ENCODE data around the gene ARL6IP4. TPM values are rescaled to one million over a fixed set of nuclear protein-coding genes. Genes with fewer than 3 reads are reported as not detected.
A peak's percentile ranks its signal among the peaks of the same experiment; 100 is the strongest.

ARL6IP4 gene
- total RNA-seq, 1 donor from 2014 or later: 150 TPM

GRCh38 chr12:122949405-122949804, 31.1 kb upstream of the ARL6IP4 start:
- Mint-ChIP-seq H3K27ac (no peak overlapping the region), H3K4me1 (peaks cover 20% of the 10 kb centered on the region), H3K4me3 (no peak overlapping the region), H3K36me3 (ENCODE audit: low read depth) (no peaks in the 10 kb centered on the region), H3K27me3 (peaks cover 2% of the 10 kb centered on the region), H3K9me3 (no peaks in the 10 kb centered on the region)
- no peak for DNase-seq
- intact Hi-C loops (cut with micrococcal nuclease): no loop called here

GRCh38 chr12:122949816-122950675, 30.4 kb upstream of the ARL6IP4 start:
- no peaks in the 10 kb centered on the region for H3K9me3 Mint-ChIP-seq
- H3K27me3 Mint-ChIP-seq: peaks cover 2% of the 10 kb centered on the region
- H3K36me3 Mint-ChIP-seq (ENCODE audit: low read depth): no peaks in the 10 kb centered on the region
- intact Hi-C loops (cut with micrococcal nuclease): no loop called here
- no peak for DNase-seq
- H3K27ac Mint-ChIP-seq: no peak overlapping the region
- no peak overlapping the region for H3K4me3 Mint-ChIP-seq
- H3K4me1 Mint-ChIP-seq: peaks cover 20% of the 10 kb centered on the region

- Mint-ChIP-seq H3K27me3 (no peaks in the 10 kb centered on the region), H3K36me3 (ENCODE audit: low read depth) (no peaks in the 10 kb centered on the region), H3K9me3 (no peaks in the 10 kb centered on the region), H3K4me1 (peaks cover 14% of the 10 kb centered on the region), H3K27ac (no peak overlapping the region), H3K4me3 (no peak overlapping the region)
- no peak for DNase-seq
- intact Hi-C loops (cut with micrococcal nuclease): no loop called here
Measured at GRCh38 chr12:122951406-122951805, 29.1 kb upstream of the ARL6IP4 start.

GRCh38 chr12:122951979-122952892, 28.2 kb upstream of the ARL6IP4 start:
- no peaks in the 10 kb centered on the region for H3K27me3 Mint-ChIP-seq
- no peak overlapping the region for H3K27ac Mint-ChIP-seq
- peak; percentile 92 for DNase-seq
- no peak overlapping the region for H3K4me3 Mint-ChIP-seq
- intact Hi-C loops (cut with micrococcal nuclease): loop anchor here (1.0 kb wide), 2 partner anchors 92 to 159 kb away; no protein-coding TSS in a partner anchor
- H3K36me3 Mint-ChIP-seq (ENCODE audit: low read depth): no peaks in the 10 kb centered on the region
- H3K4me1 Mint-ChIP-seq: peaks cover 6% of the 10 kb centered on the region
- H3K9me3 Mint-ChIP-seq: no peaks in the 10 kb centered on the region

- intact Hi-C loops (cut with micrococcal nuclease): no loop called here
- H3K27me3 Mint-ChIP-seq: no peaks in the 10 kb centered on the region
- no peak for DNase-seq
- H3K27ac Mint-ChIP-seq: no peak overlapping the region
- H3K4me3 Mint-ChIP-seq: no peak overlapping the region
- no peaks in the 10 kb centered on the region for H3K4me1 Mint-ChIP-seq
- H3K9me3 Mint-ChIP-seq: no peaks in the 10 kb centered on the region
- peaks cover 1% of the 10 kb centered on the region for H3K36me3 Mint-ChIP-seq (ENCODE audit: low read depth)
Measured at GRCh38 chr12:122955156-122955555, 25.3 kb upstream of the ARL6IP4 start.

GRCh38 chr12:122956035-122956434, 24.4 kb upstream of the ARL6IP4 start:
- Mint-ChIP-seq H3K4me3 (no peak overlapping the region), H3K36me3 (ENCODE audit: low read depth) (peaks cover 1% of the 10 kb centered on the region), H3K9me3 (no peaks in the 10 kb centered on the region), H3K27me3 (no peaks in the 10 kb centered on the region), H3K4me1 (no peaks in the 10 kb centered on the region), H3K27ac (no peak overlapping the region)
- no peak for DNase-seq
- intact Hi-C loops (cut with micrococcal nuclease): no loop called here

GRCh38 chr12:122958198-122958888, 22.1 kb upstream of the ARL6IP4 start:
- H3K36me3 Mint-ChIP-seq (ENCODE audit: low read depth): peaks cover 1% of the 10 kb centered on the region
- H3K27ac Mint-ChIP-seq: no peak overlapping the region
- no peak for DNase-seq
- no peaks in the 10 kb centered on the region for H3K9me3 Mint-ChIP-seq
- H3K27me3 Mint-ChIP-seq: no peaks in the 10 kb centered on the region
- H3K4me3 Mint-ChIP-seq: no peak overlapping the region
- H3K4me1 Mint-ChIP-seq: no peaks in the 10 kb centered on the region
- intact Hi-C loops (cut with micrococcal nuclease): no loop called here

GRCh38 chr12:122959566-122960192, 20.8 kb upstream of the ARL6IP4 start:
- Mint-ChIP-seq H3K9me3 (no peaks in the 10 kb centered on the region), H3K27ac (no peak overlapping the region), H3K4me1 (no peaks in the 10 kb centered on the region), H3K4me3 (no peak overlapping the region), H3K27me3 (no peaks in the 10 kb centered on the region), H3K36me3 (ENCODE audit: low read depth) (peaks cover 1% of the 10 kb centered on the region)
- no peak for DNase-seq
- intact Hi-C loops (cut with micrococcal nuclease): no loop called here

GRCh38 chr12:122960193-122960569, 20.3 kb upstream of the ARL6IP4 start:
- Mint-ChIP-seq H3K27ac (no peak overlapping the region), H3K36me3 (ENCODE audit: low read depth) (peaks cover 1% of the 10 kb centered on the region), H3K27me3 (no peaks in the 10 kb centered on the region), H3K4me3 (no peak overlapping the region), H3K4me1 (peaks cover 2% of the 10 kb centered on the region), H3K9me3 (no peaks in the 10 kb centered on the region)
- intact Hi-C loops (cut with micrococcal nuclease): no loop called here
- DNase-seq: no peak

GRCh38 chr12:122961531-122962329, 18.8 kb upstream of the ARL6IP4 start:
- Mint-ChIP-seq H3K27me3 (no peaks in the 10 kb centered on the region), H3K27ac (no peak overlapping the region), H3K4me1 (peaks cover 2% of the 10 kb centered on the region), H3K36me3 (ENCODE audit: low read depth) (peaks cover 1% of the 10 kb centered on the region), H3K9me3 (no peaks in the 10 kb centered on the region), H3K4me3 (no peak overlapping the region)
- DNase-seq: no peak
- intact Hi-C loops (cut with micrococcal nuclease): no loop called here

- no peak for DNase-seq
- intact Hi-C loops (cut with micrococcal nuclease): no loop called here
- Mint-ChIP-seq H3K4me1 (peaks cover 4% of the 10 kb centered on the region), H3K27ac (no peak overlapping the region), H3K36me3 (ENCODE audit: low read depth) (no peaks in the 10 kb centered on the region), H3K4me3 (no peak overlapping the region), H3K27me3 (no peaks in the 10 kb centered on the region), H3K9me3 (no peaks in the 10 kb centered on the region)
Measured at GRCh38 chr12:122963941-122964265, 16.6 kb upstream of the ARL6IP4 start.

GRCh38 chr12:122964439-122965257, 15.8 kb upstream of the ARL6IP4 start:
- DNase-seq: peak; percentile 56
- H3K27me3 Mint-ChIP-seq: no peaks in the 10 kb centered on the region
- peak overlapping the region; percentile 70 for H3K4me3 Mint-ChIP-seq
- no peak overlapping the region for H3K27ac Mint-ChIP-seq
- H3K36me3 Mint-ChIP-seq (ENCODE audit: low read depth): no peaks in the 10 kb centered on the region
- intact Hi-C loops (cut with micrococcal nuclease): no loop called here
- H3K9me3 Mint-ChIP-seq: no peaks in the 10 kb centered on the region
- peaks cover 4% of the 10 kb centered on the region for H3K4me1 Mint-ChIP-seq
